Stimulated activated CD4-positive, alpha-beta T cell treated with anti-CD3 and anti-CD28 coated beads, Interleukin-12 subunit alpha, Interleukin-12 subunit beta, amount 100 ng/mL, for 24 hours (primary cell): ENCODE results near the gene AGR3.
"Not testable (repeated sequence)": the region's sequence is repeated elsewhere in the genome, so short reads cannot be mapped to it uniquely, and the experiment has no call there.

Experiments used
- DNase-seq, 2 experiments: peaks; one replicate each; pipeline ENCODE4 v3.0.0-alpha.2; 2020; ENCODE audit warnings: low read depth in 2 of 2

AGR3 gene

GRCh38 chr7:16891338-16891737, 9.6 kb upstream of the AGR3 start:
- DNase-seq, result no peak

DNA sequence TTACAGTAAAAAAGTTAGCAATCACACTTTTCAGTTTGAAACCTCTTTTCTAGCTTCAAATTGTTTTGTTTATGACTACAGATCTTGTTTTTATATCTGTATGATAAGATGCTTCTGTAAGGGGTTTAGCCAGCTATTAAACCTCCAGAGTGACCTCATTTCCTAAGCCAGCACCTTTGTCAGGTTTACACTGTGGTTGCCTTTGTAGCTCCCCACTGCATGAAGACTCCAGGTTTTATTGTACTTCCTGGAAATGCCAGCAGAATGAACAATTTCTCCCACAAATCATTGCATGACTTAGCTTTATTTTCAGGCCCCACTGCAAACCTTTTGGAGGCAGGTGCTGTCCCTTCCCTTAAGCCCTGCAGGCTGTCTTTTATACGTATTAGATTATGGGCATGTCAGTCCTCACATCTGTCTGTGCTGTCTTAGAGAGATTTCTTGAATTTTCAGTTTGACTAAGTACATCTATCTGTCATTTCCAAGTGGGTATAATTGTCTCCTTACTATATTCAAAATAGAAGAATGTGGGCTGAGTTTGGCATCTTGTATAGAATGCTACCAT, 8.2 kb upstream of the AGR3 start:
- no peak for DNase-seq

DNA sequence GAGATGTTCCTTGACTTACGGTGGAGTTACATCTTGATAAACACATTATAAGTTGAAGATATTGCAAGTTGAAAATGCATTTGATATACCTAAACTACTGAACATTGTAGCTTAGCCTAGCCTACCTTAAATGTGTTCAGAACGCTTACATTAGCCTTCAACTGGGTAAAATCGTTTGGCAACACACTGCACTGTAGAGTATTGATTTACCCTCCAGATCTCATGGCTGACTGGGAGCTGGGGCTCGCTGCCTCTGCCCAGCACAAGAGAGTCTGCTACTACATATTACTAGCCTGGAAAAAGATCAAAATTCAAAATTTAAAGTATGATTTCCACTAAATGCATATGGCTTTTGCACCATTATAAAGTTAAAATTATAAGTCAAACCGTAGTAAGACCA, 7.5 kb upstream of the AGR3 start:
- DNase-seq, result no peak

DNA sequence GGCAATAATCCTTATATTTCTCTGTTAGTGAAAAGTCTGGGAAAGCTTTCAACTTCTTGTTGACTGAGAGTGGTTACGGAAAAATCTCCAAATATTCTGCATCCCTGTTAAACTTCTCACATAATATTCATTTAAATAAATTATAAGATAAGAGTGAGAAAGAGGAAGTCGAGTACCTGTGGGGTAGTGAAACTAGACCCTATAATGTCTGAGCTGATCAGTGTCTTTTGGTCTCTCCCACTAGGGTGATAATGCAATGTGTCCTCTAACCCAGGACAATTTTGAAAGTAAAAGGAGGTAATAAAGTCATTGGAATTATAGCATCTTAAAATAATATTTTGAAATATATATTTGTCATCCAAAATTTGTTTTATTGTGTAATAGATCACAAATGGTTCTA, 2.1 kb upstream of the AGR3 start:
- DNase-seq, result no peak

- no peak for DNase-seq
These were observed 1.2 kb downstream of the AGR3 start for GRCh38 chr7:16880554-16880953.

DNA sequence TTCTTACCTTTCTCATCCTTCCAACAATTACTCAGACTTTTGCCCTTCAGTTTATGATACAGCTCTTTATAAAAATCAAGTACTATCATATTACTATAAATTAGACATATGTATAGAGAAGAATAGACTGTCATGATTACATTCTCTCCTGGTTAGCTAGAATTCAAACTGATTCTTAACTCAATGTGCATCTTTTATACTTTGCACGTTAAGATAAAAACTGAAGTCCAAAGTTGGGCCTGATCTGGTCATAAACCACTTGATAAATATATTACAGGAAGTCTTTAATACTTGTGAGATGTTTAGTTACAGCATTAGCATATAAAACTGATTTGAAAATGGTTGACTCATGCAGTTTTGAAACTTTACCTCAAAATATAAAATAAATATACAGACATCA, 2.6 kb downstream of the AGR3 start:
- no peak for DNase-seq

- no peak for DNase-seq
These were observed 5.9 kb downstream of the AGR3 start for GRCh38 chr7:16875861-16876260.

GRCh38 chr7:16874066-16874465, 7.7 kb downstream of the AGR3 start:
- DNase-seq, result no peak

DNA sequence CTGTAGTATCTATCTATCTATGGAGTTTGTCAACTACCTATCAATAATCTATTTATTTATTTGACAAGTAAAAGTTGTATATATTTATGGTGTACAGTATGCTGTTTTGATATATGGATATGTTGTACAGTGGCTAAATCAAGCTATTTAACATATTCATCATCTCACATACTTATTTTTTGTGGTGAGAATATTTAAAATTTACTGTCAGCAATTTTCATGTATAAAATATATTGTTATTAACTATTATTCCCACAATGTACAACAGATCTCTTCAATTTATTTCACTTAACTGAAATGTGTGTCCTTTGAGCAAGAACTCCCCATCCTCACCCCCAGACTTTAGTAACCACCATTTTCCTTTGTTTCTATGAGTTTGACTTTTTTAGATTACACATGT, 14.5 kb downstream of the AGR3 start:
- no peak for DNase-seq

DNA sequence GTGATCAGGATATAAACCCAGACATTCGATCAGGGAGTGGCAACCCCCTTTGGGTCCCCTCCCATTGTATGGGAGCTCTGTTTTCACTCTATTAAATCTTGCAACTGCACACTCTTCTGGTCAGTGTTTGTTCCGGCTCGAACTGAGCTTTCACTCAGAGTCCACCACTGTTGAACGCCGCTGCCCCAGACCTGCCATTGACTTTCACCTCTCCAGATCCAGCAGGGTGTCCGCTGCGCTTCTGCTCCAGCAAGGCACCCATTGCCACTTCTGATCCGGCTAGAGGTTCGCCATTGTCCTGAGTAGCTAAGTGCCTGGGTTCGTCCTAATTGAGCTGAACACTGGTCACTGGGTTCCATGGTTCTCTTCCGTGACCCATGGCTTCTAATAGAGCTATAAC, 28.6 kb downstream of the AGR3 start:
- not testable (repeated sequence) for DNase-seq

DNA sequence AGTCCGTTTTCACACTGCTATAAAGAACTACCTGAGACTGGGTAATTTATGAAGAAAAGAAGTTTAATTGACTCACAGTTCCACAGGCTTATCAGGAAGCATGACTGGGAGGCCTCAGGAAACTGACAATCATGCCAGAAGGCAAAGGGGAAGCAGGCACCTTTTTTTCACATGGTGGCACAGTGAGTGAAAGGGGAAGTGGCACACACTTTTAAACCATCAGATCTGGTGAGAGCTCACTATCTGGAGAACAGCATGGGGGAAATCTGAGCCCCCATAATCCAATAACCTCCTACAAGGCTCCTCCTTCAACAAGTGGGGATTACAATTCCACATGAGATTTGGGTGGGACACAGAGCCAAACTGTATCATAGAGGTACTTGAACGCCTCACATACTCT, 30.0 kb downstream of the AGR3 start:
- no peak for DNase-seq

DNA sequence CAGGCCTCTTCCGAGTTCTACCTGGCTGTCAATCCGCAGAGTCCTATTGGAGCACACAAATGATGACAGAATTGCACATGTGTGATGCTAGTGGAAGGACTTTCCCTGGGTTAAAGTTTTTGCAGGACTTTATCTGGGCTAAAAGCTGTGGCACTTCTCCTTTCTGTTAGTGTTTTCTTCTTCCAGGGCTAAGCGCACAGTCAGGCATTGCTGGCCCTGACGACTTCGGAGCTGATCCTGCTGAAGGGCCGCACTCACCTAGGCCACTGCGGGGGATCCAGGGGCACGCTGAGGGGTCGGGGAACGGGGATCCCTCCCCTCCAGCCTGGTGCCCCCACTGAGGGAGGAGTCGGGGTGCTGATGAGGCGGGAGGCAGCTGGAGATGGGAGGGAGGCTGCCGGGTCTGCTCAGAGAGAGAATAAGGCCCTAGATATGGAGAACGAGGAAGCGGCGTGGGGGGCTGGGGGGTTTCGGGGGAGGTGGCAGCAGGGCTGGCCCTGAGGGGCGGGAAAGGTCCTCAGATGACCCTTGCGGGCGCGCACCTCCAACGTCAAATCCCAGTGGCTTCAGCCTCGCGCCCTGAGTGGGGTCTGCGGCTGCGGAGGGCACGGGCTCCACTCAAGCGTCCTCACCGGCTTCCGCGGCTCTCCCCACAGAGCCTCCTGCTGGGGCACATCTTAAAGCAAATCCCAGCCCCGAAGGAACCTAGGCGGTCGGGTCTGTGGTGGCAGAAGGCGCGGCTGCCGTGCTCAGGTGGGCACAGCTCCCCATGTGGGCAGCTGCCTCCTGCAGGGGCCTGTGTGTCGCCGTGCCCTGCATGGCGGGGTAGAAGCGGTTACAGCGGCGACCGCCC, 30.9 kb downstream of the AGR3 start:
- DNase-seq, result no peak

GRCh38 chr7:16849296-16850148, 32.3 kb downstream of the AGR3 start:
- DNase-seq, result no peak

- DNase-seq, result no peak
These were observed 34.4 kb downstream of the AGR3 start for GRCh38 chr7:16847381-16847860.

DNA sequence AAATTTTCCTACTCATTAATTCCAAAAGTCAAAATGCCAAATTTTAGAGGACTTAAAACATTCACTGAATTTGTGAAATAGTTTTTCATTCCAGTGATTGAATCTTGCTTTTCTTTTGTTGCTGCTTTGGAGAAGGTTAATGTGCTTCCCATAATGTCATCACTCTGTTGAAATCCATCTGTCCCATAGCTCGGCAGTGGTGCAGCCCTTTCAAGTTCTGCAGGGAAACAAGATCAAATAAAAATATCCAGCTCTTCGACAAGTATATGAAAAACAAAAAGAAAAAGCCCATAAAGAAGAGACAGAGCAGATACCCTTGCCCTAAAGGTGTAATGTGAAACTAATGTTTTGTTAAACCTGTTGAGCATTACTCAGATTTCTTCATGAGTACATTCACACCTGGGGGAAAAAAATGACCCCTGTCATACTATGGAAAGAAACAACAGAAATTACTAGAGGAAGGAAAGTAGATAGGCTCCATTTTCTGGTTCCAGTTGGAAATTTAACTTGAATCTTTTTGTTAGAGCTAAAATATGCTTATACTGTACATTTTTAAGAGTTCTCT, 35.1 kb downstream of the AGR3 start:
- no peak for DNase-seq

- no peak for DNase-seq
These were observed 36.0 kb downstream of the AGR3 start for GRCh38 chr7:16845746-16846145.

- no peak for DNase-seq
These were observed 40.1 kb downstream of the AGR3 start for GRCh38 chr7:16841681-16842080.

DNA sequence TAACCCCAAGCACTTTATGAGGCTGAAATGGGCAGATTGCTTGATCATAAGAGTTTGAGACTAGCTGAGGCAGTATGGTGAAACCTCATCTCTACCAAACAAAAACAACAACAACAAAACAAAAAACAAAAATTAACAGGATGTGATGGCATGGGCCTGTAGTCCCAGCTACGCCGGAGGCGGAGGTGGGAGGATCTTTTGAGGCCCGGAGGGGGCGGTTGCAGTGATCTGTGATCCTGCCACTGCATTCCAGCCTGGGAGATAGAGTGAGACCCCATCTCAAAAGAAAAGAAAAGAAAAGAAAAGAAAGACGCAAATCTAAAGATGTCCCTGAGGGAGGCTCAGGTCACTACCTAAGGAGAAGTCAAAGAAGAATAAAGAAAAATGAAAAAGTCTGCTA, 41.7 kb downstream of the AGR3 start:
- no peak for DNase-seq

DNA sequence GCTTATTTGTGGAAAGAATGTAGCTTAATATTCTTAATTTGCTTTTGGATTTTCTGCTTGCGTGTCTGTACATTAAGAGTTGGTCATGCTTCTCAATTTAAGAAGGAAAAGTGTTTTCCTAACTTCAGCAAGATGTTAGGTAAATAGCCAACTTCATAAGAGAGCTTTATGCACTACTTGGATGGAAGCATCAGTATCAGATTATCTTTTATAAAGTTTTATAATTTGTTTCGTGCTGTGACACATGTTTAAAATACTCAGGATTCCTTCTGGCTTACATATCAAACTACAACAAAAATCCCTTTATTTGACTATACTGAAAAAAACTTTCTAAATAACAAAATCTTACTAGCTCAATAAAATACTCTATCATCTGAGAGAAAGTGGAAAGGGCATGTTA, 42.1 kb downstream of the AGR3 start:
- DNase-seq, result no peak

DNA sequence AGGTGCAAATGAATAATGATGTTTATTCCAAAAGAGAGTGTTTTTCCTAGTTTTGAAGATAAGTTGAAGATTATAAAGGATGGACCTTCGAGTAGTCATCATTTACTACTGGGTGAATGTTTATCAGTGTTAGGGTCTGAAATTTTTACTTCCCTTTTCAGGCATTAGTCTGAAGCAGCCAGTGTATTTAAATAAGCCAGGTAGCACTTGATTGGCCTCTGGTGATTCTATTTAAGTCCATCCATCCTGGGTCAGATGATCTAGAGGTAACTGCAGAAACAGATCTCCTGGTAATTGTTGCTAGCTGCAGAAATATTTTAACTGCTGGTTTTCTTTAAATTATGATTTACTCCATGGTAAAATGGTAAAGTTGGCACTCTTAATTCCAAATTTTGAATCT, 42.9 kb downstream of the AGR3 start:
- DNase-seq, result no peak

DNA sequence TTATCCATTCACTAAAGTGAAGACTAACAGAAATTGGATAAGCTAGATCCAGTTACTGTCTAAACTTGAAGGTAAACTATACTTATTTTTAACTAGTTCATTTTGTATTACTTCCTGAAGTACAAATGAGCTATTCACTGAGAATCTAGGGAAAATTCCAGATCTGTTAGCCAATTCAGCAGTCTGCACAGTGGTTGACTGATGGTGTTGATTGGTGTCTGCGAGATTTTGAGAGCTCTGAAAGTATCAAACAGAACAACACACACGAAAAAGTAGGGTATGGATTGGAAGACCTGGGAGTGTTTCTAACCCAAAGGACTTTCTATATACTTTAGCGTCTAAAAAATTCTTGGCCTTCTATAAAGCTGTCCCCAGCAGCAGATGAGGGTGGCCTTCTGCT, 43.4 kb downstream of the AGR3 start:
- DNase-seq, result no peak

DNA sequence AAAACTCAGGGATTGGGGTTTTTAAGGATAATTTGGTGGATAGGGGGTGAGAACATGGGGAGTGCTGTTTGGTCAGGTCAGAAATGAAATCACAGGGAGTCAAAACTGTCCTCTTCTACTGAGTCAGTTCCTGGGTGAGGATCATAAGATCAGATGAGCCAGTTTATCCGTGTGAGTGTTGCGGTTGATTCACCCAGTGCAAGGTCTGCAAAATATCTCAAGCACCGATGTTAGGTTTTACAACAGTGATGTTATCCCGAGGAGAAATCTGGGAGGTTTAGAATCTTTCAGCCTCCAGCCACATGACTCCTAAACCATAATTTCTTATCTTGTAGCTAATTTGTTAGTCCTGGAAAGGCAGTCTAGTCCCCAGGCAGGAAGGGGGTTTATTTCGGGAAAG, 45.3 kb downstream of the AGR3 start:
- no peak for DNase-seq
